ENCODE measurements around the gene IL17B. TPM values are rescaled to one million over a fixed set of nuclear protein-coding genes. Genes with fewer than 3 reads are reported as not detected.

Gene IL17B
- total and polyA plus RNA-seq, 2 of the 13 experiments (the other 11 are each of a cell fraction or from before 2014, with no cell fraction given) = 0.29 to 2.6 TPM

DNA sequence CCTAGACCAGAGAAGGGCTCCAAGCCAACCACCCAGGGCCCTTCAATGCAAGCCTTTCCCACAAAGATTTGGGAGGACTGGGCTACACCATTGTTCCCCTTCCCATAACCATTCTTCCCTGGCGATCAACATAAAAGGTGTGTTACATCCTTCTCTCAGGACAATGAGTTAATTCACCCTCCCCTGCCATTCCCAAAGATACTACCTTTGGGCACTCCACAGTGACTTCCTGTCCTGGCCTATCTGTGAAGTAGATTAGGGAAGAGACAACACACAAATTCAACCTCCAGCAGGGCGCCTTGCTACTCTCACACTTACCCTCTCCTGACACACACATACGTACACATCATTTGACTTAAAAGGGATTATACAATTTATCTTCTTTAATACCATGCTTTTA is 23.2 kb upstream of the IL17B start (continued):
- TF ChIP-seq GMEB2 (CRISPR knock-in tag; IDR thresholded peaks at IDR 0.05; ENCODE audit: low read depth) (no peak), NFKBIZ (CRISPR knock-in tag; IDR thresholded peaks at IDR 0.05) (no peak)

- TF ChIP-seq, protein P1, sequence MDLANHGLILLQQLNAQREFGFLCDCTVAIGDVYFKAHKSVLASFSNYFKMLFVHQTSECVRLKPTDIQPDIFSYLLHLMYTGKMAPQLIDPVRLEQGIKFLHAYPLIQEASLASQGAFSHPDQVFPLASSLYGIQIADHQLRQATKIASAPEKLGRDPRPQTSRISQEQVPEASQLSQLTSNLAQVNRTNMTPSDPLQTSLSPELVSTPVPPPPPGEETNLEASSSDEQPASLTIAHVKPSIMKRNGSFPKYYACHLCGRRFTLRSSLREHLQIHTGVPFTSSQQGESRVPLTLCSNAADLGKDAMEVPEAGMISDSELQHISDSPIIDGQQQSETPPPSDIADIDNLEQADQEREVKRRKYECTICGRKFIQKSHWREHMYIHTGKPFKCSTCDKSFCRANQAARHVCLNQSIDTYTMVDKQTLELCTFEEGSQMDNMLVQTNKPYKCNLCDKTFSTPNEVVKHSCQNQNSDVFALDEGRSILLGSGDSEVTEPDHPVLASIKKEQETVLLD (CRISPR knock-in tag; IDR thresholded peaks at IDR 0.05; ENCODE audit: low read depth) = no peak
- TF ChIP-seq HOXA3 (CRISPR knock-in tag; IDR thresholded peaks at IDR 0.05) (no peak), ZNF275 (CRISPR knock-in tag; IDR thresholded peaks at IDR 0.05; ENCODE audit: borderline replicate concordance) (no peak), ETV6 (CRISPR knock-in tag; conservative IDR thresholded peaks at IDR 0.05) (no peak), KLF12 (CRISPR knock-in tag; IDR thresholded peaks at IDR 0.05; ENCODE audit: borderline replicate concordance) (no peak), CREM (IDR thresholded peaks at IDR 0.05) (no peak), CREM (CRISPR knock-in tag; IDR thresholded peaks at IDR 0.05) (no peak), ZNF768 (CRISPR knock-in tag; IDR thresholded peaks at IDR 0.05) (no peak), KLF9 (CRISPR knock-in tag; IDR thresholded peaks at IDR 0.05; ENCODE audit: low read depth) (no peak)
- TF ChIP-seq, protein P2, sequence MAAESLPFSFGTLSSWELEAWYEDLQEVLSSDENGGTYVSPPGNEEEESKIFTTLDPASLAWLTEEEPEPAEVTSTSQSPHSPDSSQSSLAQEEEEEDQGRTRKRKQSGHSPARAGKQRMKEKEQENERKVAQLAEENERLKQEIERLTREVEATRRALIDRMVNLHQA (CRISPR knock-in tag; IDR thresholded peaks at IDR 0.05) = no peak
- Histone ChIP-seq H3K4me3 (replicated peaks in 1 of 3; ENCODE audit: insufficient read depth in 1 of 3, low read depth in 2 of 3, low read length in 3 of 3) (no peak overlapping the region), H3K9ac (ENCODE audit: insufficient read depth, low read depth, low read length) (no peak overlapping the region), H3K4me2 (ENCODE audit: low read depth, low read length) (no peak overlapping the region), H3K27me3 (ENCODE audit: control insufficient read depth in 1 of 2, insufficient read depth in 2 of 2, low read length in 2 of 2) (peaks cover 0 to 10% of the 10 kb centered on the region in 2 experiments; a peak in 2 of 5 replicates), H4K20me1 (ENCODE audit: insufficient read depth, low read length) (no peaks in the 10 kb centered on the region), H3K9me3 (ENCODE audit: low read length) (no peaks in the 10 kb centered on the region), H3K79me2 (ENCODE audit: insufficient read depth, low read length) (no peaks in the 10 kb centered on the region), H3K27ac (ENCODE audit: extremely low read length, insufficient read depth, low read length) (no peak overlapping the region), H2AFZ (ENCODE audit: low read length) (no peak overlapping the region), H3K4me1 (ENCODE audit: insufficient read depth, low read length) (peaks cover 39% of the 10 kb centered on the region), H3K36me3 (replicated peaks in 1 of 2; ENCODE audit: control insufficient read depth in 1 of 2, insufficient read depth in 2 of 2, low read length in 2 of 2) (no peaks in the 10 kb centered on the region)
- POLR2A ChIA-PET = no interaction called here
- no TSS peak for BruUV-seq (replicated peaks)
- intact Hi-C loops (cut with micrococcal nuclease; ENCODE audit: unreplicated experiment) = no loop called here
- CTCF ChIA-PET (ENCODE audit: low intra/inter-chr PET ratio, low total read pairs) = no interaction called here
- in situ Hi-C loops (cut with HindIII; ENCODE audit: extremely low pct_ligation_motif_present, low pct_unique_long_range_greater_than_20kb) = no loop called here
- WGBS (ENCODE audit: low lambda C conversion rate) = 13% methylated on average over 2 of the region's 2 CpGs
- no peak for DNase-seq (ENCODE audit: low spot score)
- no peak for FAIRE-seq
- no peak for ATAC-seq
Observed at GRCh38 chr5:149401051-149401450, 22.0 kb upstream of the IL17B start.
